Myocyte (in vitro differentiated cells): Measurements from ENCODE around the gene ATP7B. TPM values are rescaled to one million over a fixed set of nuclear protein-coding genes. Genes with fewer than 3 reads are reported as not detected.

Source experiments
- DNase-seq: peaks from one replicate; pipeline ENCODE4 v3.0.0-alpha.2; 2012; ENCODE audit warnings: low read depth
- total RNA-seq: library from RNA; depleted of rRNA; stranded (reverse); fragments of >200 nt; gene quantifications from 2 replicates; pipeline ENCODE4 v1.2.3, GENCODE V29; 2014

Gene ATP7B
- total RNA-seq, 1 donor from 2014 or later = 2.1 TPM

DNA sequence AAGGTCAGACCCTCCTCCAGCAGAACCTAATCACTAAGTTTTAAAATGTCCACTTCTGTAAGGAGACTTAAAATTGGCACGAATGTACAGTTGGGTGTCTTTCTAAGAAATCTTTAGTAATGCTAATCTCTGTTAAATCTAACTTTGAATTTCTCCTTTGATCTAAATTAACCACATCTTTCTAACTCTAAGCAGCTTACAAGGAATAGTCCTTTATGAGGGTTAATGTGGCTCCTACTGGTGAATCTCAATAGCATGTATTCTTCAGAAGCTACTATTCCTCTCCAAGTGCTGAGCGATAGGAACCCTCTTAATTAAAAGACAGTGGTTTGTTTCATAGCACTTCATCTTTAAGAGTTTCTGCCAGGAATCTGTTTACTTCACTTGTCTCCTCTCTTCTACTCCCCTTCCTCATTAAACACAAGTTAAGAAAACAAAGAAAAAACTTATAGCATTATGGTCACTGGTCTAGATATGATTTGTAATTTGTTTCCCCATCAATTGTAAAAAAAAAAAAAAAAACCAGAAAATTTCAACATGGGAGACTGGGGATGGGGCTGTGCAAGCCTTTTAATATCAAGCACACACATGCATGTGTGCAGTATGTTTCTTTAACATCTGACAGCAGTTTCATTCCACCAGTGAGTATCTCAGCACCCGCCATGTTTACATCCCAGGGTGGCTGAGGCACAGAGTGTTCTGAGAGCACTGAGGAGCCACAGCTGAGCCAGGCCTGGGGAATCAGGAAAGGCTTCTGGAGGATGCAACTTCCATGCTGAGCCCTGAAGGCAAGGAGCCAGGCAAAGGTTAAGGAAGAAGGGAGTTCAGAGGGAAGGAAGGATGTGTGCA, 57.7 kb downstream of the ATP7B start:
- no peak for DNase-seq

DNA sequence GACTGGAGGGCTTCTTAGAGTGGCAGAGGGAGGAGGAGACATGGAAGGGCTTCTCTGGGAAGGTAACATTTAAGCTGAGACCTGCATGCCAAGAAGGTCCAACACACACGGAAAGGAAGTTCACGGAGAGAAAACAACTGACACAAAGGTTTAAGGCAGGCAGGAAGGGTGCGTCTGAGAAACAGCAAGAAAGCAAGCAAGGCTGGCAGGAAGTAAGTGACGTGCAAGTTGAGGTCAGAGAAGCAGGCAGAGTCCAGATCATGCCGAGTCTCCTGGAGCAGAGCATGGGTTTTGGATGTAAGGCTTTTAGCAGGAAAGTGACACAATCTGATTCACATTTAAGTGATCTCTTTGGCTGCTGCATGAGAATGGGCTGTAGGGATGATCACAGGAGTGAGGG, 60.5 kb downstream of the ATP7B start:
- no peak for DNase-seq

DNA sequence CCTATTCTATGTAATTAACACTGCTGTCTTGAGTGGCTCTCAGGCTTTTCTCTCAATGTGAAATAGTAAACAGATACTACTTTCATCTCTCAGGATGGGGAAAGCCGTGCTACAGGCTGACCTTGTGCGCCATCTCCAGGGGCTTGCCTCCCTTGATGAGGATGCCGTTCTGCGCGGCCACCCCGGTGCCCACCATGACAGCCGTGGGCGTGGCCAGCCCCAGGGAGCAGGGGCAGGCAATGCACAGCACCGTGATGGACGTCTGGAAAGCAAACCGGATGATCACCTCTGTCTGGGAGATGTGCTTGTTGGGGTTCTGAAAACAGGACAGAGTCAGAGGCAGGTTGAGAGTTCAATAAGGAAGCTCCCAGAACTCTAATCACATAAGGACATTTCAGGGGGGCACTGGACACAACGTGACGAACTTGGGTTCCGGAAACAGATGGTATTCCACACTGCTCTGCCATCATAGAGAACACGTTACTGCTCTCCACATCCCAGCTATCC, 65.0 kb downstream of the ATP7B start:
- no peak for DNase-seq

DNA sequence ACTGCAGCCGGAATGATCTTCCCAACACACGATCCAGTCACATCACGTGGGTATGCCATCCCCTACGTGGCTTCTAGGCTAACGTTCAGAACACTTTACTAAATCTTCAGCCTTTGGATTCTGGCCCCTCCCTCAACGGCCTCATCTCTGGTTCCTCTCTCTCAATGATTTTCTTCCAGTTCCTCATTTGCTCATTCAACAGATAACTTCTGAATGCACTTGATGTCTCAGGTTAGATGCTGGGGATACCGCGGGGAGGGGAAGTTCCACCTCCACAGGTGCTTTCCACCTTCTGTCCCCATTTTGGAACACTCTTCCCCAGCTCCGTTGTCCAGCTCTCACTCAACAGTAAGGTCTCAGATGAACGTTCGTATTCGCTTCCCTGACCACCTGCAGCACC, 66.1 kb downstream of the ATP7B start:
- no peak for DNase-seq

DNA sequence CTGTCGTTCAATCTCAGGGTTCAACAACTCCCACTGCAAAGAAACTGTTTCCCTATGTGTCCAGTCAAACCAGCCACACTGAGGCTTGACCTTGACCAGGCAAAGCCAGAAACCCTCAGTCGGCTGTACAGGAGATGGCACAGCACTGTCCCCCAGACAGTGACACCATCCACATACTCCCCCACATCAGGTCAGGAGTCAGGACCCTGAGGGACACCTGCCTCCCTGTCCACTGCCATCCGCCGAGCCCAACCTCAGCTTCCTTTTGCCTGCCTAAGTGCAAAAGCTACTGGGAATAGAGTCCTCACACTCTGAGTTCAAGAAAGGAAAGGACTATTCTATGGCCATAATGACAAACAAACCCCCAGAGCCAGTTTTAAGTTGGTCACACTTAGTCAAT, 66.8 kb downstream of the ATP7B start:
- no peak for DNase-seq

DNA sequence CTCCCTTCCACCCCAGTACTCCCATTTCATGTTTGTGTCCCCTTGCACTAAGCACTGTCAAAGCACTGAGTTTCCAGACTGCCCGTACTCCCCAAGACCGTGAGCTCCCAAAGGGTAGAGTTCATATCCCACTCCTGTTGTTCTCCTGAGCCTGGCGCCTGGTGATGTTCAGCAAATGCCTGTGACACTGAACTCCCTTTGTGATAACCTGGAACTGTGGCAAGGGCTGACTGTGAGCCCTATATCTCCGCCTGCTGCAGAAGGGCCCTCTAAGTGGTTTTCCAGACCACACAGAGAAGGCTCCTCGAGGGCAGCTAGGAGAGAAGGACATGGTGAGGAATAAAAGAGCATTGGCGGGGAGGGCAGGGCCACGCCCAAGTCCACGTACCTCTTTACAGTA, 67.5 kb downstream of the ATP7B start:
- no peak for DNase-seq

DNA sequence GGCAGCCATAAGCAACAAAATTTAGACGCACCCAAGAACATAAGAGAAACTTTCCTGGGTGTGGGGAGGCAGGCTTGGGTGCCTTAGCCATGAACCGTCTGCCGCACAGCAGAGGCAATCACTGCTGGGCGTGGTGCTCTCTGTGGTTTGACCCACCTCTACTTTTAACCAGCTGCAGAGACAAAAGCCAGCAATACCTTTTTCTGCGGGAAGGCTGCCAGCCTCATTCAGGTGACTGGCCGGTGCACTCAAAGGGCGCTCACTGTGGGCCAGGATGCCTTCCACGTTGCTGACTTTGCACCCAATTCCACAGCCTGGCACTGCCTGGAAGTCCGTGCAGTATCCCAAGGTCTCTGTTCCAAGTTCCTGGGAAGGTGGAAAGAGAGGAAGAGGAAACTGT, 69.1 kb downstream of the ATP7B start:
- no peak for DNase-seq

DNA sequence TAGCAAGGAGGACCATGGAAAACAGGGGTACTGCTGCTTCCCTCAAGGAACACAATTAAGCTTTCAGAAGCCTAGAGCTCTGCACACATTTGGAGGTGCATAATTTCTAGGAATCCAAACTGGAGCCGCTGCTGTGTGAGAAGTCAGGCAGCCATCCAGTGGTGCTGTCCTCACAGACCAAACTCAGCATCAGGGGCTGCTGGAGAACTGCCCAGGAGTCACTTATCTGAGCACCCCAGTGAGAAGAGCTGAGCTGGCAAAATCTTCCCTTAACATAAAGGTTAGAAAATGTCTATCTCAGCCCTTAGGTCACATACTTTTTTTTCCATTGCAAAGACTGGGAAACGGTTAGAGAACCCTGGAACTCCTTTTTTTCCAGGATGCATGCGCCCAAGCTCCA, 72.8 kb downstream of the ATP7B start:
- no peak for DNase-seq

DNA sequence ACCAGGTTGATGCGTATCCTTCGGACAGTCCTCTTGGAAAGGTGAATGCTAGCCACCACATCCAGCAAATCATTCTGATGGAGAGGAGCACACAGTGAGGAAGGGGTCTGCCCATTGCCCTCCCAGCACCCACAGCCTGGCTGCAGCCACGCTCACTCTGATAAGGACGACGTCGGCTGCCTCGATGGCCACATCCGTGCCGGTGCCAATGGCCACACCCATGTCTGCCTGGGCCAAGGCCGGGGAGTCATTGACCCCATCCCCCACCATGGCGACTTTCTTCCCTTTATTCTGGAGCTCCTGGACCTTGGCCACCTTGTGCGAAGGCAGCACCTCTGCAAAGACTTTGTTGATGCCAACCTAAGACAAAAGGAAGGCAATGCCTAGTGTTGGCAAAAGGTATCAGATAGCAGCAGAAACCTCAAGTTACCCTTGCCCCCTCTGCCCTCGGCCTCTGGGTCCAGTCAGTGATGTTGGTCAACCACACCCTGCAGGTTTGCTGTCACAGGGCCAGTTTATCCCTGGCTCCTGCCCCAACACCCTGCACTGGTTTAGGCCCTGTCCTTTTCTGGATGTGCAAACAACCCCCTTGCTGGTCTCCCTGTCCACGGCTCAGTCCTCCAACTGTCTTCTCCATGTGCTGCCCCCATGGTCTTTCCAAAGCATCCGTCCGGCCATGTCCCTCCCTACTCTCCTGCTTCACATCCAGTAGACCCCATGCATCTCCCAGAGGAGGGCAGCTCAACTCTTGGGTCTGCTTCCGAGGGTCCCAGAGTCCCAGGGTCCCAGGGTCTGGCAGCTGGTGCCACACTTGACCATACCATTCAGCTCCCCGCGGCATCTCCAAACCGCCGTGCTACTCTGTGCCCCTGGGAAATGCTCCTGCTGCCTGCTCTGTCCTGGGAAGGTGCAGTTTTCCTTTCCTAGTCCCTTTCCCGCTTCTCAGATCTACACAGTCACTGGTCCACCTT, 73.6 kb downstream of the ATP7B start:
- no peak for DNase-seq

DNA sequence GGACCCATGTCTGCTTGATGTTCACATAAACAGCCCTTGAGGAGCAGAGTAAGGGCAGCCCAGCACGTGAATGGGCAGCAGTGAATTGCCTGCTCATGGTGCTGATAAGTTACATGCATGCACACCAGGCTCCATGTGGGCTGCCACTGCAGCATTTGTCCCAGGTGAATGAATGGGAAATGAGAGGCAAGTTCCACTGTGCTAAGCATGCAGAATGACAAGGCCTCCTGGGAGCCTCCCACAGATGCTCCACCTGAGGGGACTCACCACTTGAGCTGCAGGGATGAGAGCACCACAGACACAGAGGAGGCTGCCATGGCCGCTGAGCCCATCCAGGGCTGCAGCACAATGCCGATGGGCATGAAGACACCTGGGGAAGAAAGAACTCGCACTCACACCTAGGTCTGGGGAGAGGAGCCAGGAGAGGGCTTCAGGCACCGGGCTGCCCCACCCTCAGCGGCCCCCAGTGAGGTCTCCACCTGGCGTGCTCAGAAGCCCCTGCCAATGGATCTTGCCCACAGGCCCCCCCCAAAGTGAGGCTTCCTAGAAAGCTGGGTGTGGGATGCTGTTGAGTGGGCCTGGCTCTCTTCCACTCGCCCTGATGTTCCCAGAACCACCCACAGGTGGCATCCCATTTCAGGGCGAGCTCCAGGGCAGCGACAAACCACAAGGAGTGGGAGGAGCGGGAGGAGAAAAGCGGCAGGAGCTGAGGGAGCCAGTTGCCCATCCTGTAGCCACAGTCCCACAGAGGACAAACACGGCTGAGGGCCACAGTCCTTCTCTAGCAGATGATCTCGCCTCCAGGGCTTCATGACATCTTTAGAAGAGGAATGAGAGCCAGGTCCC, 75.7 kb downstream of the ATP7B start:
- DNase-seq = peak; percentile 85

DNA sequence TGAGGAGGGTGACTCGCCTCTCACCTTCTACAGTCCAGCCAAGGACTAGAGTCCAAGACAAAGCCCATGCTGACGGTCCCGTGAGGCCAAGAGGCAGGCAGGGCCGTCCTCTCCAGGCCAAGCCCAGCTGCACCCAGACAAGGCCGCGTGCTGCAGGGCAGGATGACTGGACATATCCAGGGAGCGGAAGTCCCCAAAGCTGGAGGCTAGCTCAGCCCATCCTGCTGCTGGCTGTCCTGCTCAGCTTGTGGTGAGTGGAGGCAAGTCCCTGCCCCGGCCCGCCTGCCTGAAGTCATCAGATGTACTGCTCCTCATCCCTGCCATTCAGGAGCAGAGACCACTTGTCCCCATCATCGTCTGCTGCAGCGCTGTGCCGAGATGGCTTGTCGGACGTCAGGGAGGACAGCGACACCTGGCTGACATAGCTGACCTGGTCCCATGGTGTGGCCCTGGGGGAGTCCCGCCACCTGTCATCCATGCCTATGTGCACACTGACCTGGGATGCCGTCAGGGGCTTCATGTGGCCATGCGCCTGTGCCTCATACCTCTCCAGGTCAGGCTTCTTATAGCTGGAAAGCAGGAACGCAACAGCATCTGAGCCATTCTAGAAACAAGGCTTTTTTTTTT, 76.7 kb downstream of the ATP7B start:
- no peak for DNase-seq

DNA sequence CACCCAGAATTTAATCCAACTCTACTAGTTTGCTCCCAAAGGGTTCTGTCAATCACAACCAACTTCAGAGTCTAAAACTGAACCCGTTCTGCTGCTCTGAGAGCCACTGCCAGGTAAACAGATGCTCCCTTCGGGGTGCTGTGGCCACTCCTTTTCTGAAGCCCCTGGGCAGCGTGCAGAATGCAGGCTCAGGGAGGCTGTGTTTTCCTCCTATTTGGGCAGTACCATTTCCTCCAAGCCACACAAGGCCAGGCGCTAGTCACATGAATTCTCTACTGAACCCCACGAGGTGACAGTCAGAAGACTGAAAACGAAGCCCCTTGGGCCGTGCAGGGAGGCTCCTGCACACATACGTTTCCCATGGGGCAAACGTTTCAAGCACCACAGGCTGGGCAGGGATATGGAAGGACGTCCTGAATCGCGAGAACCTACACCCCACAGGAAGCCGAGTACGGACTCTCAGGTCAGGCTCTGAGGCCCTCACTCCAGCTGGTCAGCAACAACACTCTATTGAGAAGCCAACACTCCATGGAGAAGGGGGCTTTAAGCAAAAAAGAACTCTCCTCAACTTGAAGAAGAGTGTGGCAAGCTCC, 77.7 kb downstream of the ATP7B start:
- no peak for DNase-seq

DNA sequence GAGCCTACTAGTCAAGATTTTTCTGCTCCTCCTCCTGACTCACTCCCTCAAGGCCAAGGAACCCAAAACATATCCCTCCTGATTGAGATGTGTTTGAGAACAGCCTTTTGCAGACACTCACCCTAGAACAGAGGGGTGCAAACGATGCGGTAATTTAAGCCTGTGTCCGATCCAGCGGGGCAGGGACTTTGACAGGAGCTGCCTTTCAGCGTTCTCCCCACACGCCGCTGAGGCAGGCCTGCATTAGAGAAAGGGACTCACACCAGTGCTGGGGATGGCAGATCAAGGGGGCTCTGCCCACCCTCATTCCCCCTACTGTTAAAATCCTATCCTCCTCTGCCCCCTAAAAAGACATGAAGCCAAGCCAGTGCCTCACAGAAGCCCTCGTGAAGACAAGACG, 79.0 kb downstream of the ATP7B start:
- DNase-seq = no peak

DNA sequence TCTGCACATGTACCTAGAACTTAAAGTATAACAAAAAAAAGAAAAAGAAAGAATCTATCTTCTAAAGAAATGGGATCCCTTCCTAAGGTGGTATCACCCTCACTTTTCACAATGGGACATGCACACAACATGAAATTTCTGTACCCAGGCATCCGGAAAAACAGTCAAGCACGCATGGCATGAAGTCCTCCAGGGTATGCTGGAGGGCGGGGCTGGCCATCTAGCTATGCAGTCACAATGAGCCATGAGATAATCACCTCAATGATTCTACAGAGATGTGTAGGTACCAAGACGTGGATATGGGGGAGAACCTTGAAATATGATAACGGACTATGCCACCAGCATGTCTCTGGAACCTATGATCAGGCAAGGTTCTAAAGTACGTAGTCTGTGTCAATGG, 79.6 kb downstream of the ATP7B start:
- no peak for DNase-seq

DNA sequence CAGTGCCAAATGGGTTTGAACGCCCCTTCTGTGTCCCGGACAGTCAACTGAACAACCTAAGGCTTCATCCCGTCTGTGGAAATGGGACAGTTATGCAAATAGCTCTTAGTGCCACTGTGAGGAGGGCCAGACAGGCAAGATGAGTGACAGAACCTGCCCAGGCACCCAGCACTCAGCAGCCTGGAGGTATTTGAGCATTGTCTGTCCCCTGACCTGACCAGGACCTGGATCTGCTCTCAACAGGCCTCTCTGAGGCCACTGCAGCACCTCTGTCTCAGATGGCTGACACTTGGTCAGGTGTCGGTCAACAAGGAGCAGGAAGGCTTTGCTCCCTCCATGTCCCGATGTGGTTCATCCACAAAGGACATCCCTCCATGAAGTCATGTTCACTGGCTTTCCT, 81.6 kb downstream of the ATP7B start:
- DNase-seq = no peak

DNA sequence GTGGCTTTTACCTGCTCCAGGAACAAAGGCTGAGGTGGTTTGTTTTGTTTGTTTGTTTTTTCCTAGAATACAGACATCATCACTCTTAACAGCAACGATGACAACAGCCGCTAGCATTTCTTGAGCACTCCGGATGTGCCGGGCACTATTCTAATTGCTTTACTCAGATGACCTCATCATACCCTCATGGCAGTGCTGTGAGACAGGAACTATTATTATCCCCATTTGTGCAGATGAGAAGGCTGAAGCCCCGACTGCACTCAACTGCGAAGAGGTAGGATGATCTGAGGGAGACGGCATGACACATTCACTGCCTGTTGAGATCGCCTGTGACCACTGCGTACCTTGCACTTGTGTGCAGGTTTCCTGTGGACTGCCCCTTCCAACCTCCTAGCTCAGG, 83.0 kb downstream of the ATP7B start:
- DNase-seq = peak; percentile 66

DNA sequence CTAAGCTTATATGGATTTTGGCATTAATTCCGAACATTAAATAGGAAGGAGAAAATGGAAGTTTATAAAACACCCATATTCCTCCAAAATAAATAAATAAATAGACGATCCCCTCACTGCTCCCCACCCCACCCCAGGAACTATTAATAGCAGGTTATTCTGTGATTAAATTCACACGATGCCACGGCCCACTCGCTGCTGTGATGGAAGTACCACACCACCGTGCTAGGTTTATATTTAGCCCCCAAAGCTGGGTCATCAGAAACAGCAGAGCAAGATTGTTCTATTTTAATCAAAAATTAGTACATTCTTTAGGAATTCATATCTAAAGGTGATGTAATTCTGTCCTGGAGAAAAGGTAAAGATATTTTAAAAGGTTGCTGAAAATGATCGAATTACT, 84.1 kb downstream of the ATP7B start:
- no peak for DNase-seq

DNA sequence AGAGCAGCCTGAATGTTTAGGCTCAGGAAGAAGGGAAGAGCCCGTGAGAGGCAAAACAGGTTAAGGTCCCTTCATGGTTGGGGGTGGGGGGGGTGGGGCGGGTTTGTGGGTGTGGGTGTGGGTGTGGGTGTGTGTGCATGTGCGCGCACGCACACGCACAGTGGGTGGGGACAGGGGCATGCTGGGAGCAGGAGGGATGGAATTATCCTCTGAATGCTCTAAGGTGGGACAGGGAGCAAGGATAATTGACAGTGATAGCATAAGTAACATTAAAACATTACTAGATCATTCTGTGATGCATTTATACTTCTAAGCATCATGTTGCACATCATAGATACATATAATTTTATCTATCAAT, 84.7 kb downstream of the ATP7B start:
- DNase-seq = no peak

DNA sequence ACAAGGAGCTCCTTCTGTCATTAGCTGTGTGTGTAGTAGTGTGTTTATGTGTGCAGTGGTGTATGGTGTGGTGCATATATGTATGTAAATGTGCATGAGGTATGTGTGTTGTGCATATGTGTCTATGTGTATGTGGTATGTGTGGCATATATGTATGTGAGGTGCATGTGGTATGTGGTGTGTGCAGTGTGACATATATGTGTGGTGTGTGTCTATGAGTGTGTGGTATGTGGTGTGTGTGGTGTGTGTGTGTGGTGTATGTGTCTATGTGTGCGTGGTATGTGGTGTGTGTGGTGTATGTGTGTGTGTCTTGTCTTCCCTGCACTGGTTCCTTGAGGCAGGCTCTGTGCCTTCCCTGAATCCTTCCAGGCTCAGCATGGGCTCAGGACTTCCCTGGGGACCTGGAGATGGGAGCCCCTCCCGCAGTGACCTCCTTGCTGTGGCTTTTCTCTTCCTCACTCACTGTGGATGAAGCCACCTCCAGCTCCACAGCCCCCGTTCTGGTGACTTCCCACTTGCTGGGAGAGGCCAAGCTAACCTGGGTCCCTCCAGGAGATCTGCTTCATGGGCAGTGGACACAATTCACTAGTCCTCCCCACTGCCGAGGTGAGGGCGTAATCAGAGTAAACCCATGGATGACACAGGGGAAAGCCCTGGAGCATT, 85.3 kb downstream of the ATP7B start:
- no peak for DNase-seq
